Measurements from ENCODE around the gene IL21. TPM values are rescaled to one million over a fixed set of nuclear protein-coding genes. Genes with fewer than 3 reads are reported as not detected.
A peak's percentile ranks its signal among the peaks of the same experiment; 100 is the strongest.

IL21 gene
- total and polyA plus RNA-seq, 12 donors: not detected

GRCh38 chr4:122652379-122652778, 31.5 kb upstream of the IL21 start:
- Histone ChIP-seq H3K36me3 (no peaks in the 10 kb centered on the region), H3K27me3 (no peaks in the 10 kb centered on the region), H3K4me3 (no peak overlapping the region), H3K27ac (no peak overlapping the region), H3K4me1 (no peaks in the 10 kb centered on the region), H3K9me3 (peaks cover 0 to 7% (median 0%) of the 10 kb centered on the region in 11 donors)
- no peak for DNase-seq
- WGBS, 2 donors: 87 to 96% methylated on average over 1 of the region's 3 CpGs
- ATAC-seq: no peak
- intact Hi-C loops (cut with DNase I): no loop called here
- TF ChIP-seq CTCF (IDR thresholded peaks at IDR 0.05): peak in 6 of 9 donors; percentile 36 to 51 (median 42)

DNA sequence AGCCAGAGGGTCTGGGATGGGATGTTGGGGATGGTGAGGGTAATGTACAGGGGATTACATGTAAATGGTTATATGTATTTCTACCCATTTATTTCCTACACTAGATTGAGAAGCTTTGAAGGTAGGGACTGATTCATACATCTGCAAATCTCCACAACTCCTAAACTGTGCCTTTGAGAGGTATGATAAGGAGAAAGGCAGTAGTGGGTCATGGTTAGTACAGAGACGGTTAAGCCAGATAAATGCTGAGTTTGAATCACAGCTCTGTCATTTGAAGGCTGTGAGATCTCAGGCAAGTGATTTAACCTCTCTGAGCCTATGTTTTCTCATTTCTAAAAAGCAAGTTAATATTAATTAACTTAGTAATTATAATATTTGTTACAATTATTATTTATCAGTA, 29.3 kb upstream of the IL21 start:
- H3K4me1 ChIP-seq: no peaks in the 10 kb centered on the region
- no peaks in the 10 kb centered on the region for H3K27me3 ChIP-seq
- TF ChIP-seq CTCF (IDR thresholded peaks at IDR 0.05): no peak
- H3K36me3 ChIP-seq: no peaks in the 10 kb centered on the region
- DNase-seq (no peak), ATAC-seq (no peak)
- H3K4me3 ChIP-seq: no peak overlapping the region
- intact Hi-C loops (cut with DNase I): no loop called here
- no peaks in the 10 kb centered on the region for H3K9me3 ChIP-seq
- H3K27ac ChIP-seq: no peak overlapping the region
- 86 to 90% methylated on average over 1 of the region's 1 CpG for WGBS, 2 donors

- no peak for ATAC-seq
- H3K4me3 ChIP-seq: no peak overlapping the region
- intact Hi-C loops (cut with DNase I): no loop called here
- H3K27me3 ChIP-seq: no peaks in the 10 kb centered on the region
- no peak for TF ChIP-seq CTCF (IDR thresholded peaks at IDR 0.05)
- H3K9me3 ChIP-seq: no peaks in the 10 kb centered on the region
- H3K27ac ChIP-seq: no peak overlapping the region
- H3K36me3 ChIP-seq: no peaks in the 10 kb centered on the region
- no peaks in the 10 kb centered on the region for H3K4me1 ChIP-seq
- 72 to 76% methylated on average over 3 of the region's 3 CpGs for WGBS, 2 donors
- DNase-seq: no peak
These were observed 26.8 kb upstream of the IL21 start for GRCh38 chr4:122647656-122648055.

GRCh38 chr4:122643257-122643656, 22.4 kb upstream of the IL21 start:
- H3K4me3 ChIP-seq: no peak overlapping the region
- intact Hi-C loops (cut with DNase I): no loop called here
- ATAC-seq: no peak
- no peaks in the 10 kb centered on the region for H3K4me1 ChIP-seq
- DNase-seq: no peak
- no peak for TF ChIP-seq CTCF (IDR thresholded peaks at IDR 0.05)
- H3K9me3 ChIP-seq: no peaks in the 10 kb centered on the region
- WGBS, 2 donors: 87 to 88% methylated on average over 2 of the region's 2 CpGs
- H3K36me3 ChIP-seq: no peaks in the 10 kb centered on the region
- peaks cover 0 to 8% (median 0%) of the 10 kb centered on the region in 7 donors for H3K27me3 ChIP-seq
- H3K27ac ChIP-seq: no peak overlapping the region

Data from heart right ventricle (tissue), 16 donors.